CD8-positive, alpha-beta memory T cell (primary cell): ENCODE measurements around the gene DOCK4. TPM values are rescaled to one million over a fixed set of nuclear protein-coding genes. Genes with fewer than 3 reads are reported as not detected.

Source experiments
- CTCF ChIA-PET: fragments of 350-600 bp; sonication (Branson Sonifier 250); formaldehyde crosslinking; loops from one replicate; lab custom pipeline; 2021; ENCODE audit warnings: antibody characterized with exemption; lab: Charles Lee
- POLR2A ChIA-PET: fragments of 350-600 bp; sonication (Branson Sonifier 250); formaldehyde crosslinking; loops from one replicate; lab custom pipeline; 2021; ENCODE audit warnings: antibody characterized with exemption; lab: Charles Lee
- DNase-seq, 5 donors: peaks; one replicate each; pipeline versions ENCODE4 v3.0.0 to v3.0.0-alpha.2; 2020 to 2022; ENCODE audit warnings: mixed read lengths in 1 of 5
- H3K27ac ChIP-seq: one replicate; pipeline ENCODE4 v1.7.0; 2013; ENCODE audit warnings: low read depth, mild to moderate bottlenecking, low read length, moderate library complexity
- H3K27me3 ChIP-seq: 2 replicates; pipeline ENCODE4 v1.7.0; 2013; ENCODE audit warnings: low read length, mild to moderate bottlenecking; ENCODE audit not compliant: insufficient read depth, poor library complexity, severe bottlenecking
- H3K36me3 ChIP-seq: 2 replicates; pipeline ENCODE4 v1.7.0; 2013; ENCODE audit warnings: mild to moderate bottlenecking, low read length, moderate library complexity; ENCODE audit not compliant: insufficient read depth
- H3K4me1 ChIP-seq: 2 replicates; pipeline ENCODE4 v1.7.0; 2013; ENCODE audit warnings: mild to moderate bottlenecking, low read length, moderate library complexity; ENCODE audit not compliant: insufficient read depth
- H3K4me3 ChIP-seq: 2 replicates; pipeline ENCODE4 v1.7.0; 2013; ENCODE audit warnings: mild to moderate bottlenecking, low read length
- H3K9me3 ChIP-seq: 2 replicates; pipeline ENCODE4 v1.7.0; 2013; ENCODE audit warnings: mild to moderate bottlenecking, low read length
- H3K27ac Mint-ChIP-seq, 8 donors: one replicate each; pipeline ENCODE4 v1.8.0; 2020 to 2021; ENCODE audit warnings: mixed read lengths in 8 of 8, mild to moderate bottlenecking in 6 of 8, inconsistent platforms in 3 of 8, moderate library complexity in 3 of 8
- H3K27me3 Mint-ChIP-seq, 2 donors: one replicate each; pipeline ENCODE4 v1.8.0; 2020 to 2021; ENCODE audit warnings: mixed read lengths in 2 of 2, mild to moderate bottlenecking in 1 of 2, moderate library complexity in 1 of 2
- H3K36me3 Mint-ChIP-seq, 3 donors: one replicate each; pipeline ENCODE4 v1.8.0; 2020 to 2021; ENCODE audit warnings: mixed read lengths in 3 of 3, inconsistent platforms in 1 of 3, mild to moderate bottlenecking in 1 of 3
- H3K4me1 Mint-ChIP-seq, 3 donors: one replicate each; pipeline ENCODE4 v1.8.0; 2020 to 2021; ENCODE audit warnings: mixed read lengths in 3 of 3, inconsistent platforms in 1 of 3, mild to moderate bottlenecking in 1 of 3
- H3K4me3 Mint-ChIP-seq, 7 donors: one replicate each; pipeline ENCODE4 v1.8.0; 2020 to 2021; ENCODE audit warnings: mixed read lengths in 7 of 7, mild to moderate bottlenecking in 6 of 7, moderate library complexity in 4 of 7, inconsistent platforms in 2 of 7
- H3K9me3 Mint-ChIP-seq, 5 donors: one replicate each; pipeline ENCODE4 v1.8.0; 2020 to 2022; ENCODE audit warnings: mixed read lengths in 5 of 5, mild to moderate bottlenecking in 3 of 5, moderate library complexity in 2 of 5, inconsistent platforms in 1 of 5
- polyA plus RNA-seq: library from polyadenylated mRNA; unstranded; fragments of 300-500 nt; fragmentation: Illumina TruSeq; gene quantifications from one replicate; pipeline ENCODE4 v1.2.3, GENCODE V29; 2021
- total RNA-seq, 2 experiments: library from RNA; stranded (reverse); gene quantifications; one replicate each; pipeline ENCODE4 v1.2.3, GENCODE V29; 2021

DOCK4 gene
- total and polyA plus RNA-seq, 3 experiments from 2014 or later, result 1.2 TPM; not detected in 1

GRCh38 chr7:112137141-112138101, 68.8 kb downstream of the DOCK4 start:
- H3K4me3 Mint-ChIP-seq, result no peak overlapping the region

DNA sequence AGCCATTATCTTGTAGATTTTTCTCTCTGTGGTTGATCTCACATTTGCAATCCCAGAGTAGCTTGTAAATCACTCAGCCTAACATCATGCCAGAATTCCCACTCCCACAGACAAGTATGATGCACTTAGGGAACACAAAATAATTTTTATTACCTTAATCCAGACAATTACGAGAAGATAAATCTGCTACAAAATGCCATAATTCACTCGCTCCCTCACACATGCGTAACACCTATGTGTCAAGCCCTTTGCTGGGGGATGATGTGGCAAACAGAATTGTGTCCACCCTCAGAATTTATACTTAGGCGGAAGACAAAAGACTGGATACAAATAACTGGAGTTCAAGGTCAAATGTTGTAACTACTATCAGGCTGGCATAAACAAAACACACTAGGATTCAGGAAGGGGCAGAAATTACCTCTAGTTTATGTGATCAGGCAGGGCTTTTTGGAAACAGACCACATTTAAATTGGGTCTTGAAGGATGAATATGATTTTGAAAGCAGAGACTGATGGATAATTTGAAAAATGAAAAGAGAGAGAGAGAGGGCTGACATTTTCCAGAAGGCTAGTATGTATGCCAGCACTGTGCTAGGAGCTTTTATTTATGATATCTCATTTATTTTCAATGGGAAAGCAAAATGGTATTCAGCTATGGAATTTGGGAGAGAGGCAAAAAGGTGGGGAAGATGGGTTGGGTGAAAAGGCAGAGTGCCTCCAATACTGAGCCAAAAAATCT, 69.8 kb downstream of the DOCK4 start:
- Histone ChIP-seq H3K9me3 (no peaks in the 10 kb centered on the region), H3K27me3 (no peaks in the 10 kb centered on the region), H3K36me3 (no peaks in the 10 kb centered on the region), H3K4me3 (no peak overlapping the region), H3K27ac (no peak overlapping the region), H3K4me1 (no peaks in the 10 kb centered on the region)
- ChIA-PET CTCF (interaction anchor here (1.1 kb wide), 1 partner anchor 10 kb away, joined by 3 read pairs; no protein-coding TSS in a partner anchor), POLR2A (no interaction called here)
- DNase-seq, result no peak
- Mint-ChIP-seq H3K4me3 (no peak overlapping the region), H3K4me1 (no peaks in the 10 kb centered on the region), H3K9me3 (no peaks in the 10 kb centered on the region), H3K27ac (no peak overlapping the region), H3K27me3 (peaks cover 3% of the 10 kb centered on the region in 2 donors), H3K36me3 (no peaks in the 10 kb centered on the region)

More at GRCh38 chr7:112137141-112138101, 68.8 kb downstream of the DOCK4 start:
- H3K27me3 Mint-ChIP-seq, result peaks cover 3% of the 10 kb centered on the region in 2 donors
- Histone ChIP-seq H3K27me3 (no peaks in the 10 kb centered on the region), H3K4me1 (no peaks in the 10 kb centered on the region), H3K9me3 (no peaks in the 10 kb centered on the region), H3K4me3 (no peak overlapping the region), H3K27ac (no peak overlapping the region), H3K36me3 (no peaks in the 10 kb centered on the region)
- no peaks in the 10 kb centered on the region for H3K36me3 Mint-ChIP-seq
- H3K27ac Mint-ChIP-seq, result no peak overlapping the region
- no peak for DNase-seq
- CTCF ChIA-PET, result no interaction called here
- no peaks in the 10 kb centered on the region for H3K9me3 Mint-ChIP-seq
- POLR2A ChIA-PET, result no interaction called here
- no peaks in the 10 kb centered on the region for H3K4me1 Mint-ChIP-seq

DNA sequence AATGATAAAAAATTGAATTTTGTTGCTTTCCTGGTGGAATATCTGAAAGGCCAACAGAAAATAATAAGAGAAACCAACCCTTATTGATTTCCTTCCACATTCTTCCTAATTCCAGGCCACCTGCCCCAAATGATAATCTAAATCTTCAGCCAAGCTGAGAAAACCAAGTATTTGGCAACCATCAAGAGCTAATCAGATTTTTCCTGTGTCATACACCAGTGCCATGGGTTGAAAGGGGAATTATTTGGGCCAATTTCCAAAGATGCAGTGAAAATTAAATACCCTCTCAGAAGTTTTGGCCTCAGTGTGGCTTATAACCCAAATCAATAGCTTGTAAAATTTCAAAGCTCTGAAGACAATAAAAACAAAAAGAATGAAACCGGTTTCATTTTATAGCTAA, 70.4 kb downstream of the DOCK4 start:
- no peak for DNase-seq
- Histone ChIP-seq H3K27me3 (no peaks in the 10 kb centered on the region), H3K4me3 (no peak overlapping the region), H3K27ac (no peak overlapping the region), H3K4me1 (no peaks in the 10 kb centered on the region), H3K36me3 (no peaks in the 10 kb centered on the region), H3K9me3 (no peaks in the 10 kb centered on the region)
- Mint-ChIP-seq H3K4me3 (no peak overlapping the region), H3K4me1 (no peaks in the 10 kb centered on the region), H3K9me3 (no peaks in the 10 kb centered on the region), H3K27me3 (peaks cover 3 to 5% of the 10 kb centered on the region in 2 donors), H3K27ac (no peak overlapping the region), H3K36me3 (no peaks in the 10 kb centered on the region)
- ChIA-PET CTCF (interaction anchor here (1.1 kb wide), 1 partner anchor 10 kb away, joined by 3 read pairs; no protein-coding TSS in a partner anchor), POLR2A (no interaction called here)

- Mint-ChIP-seq H3K27ac (no peak overlapping the region), H3K36me3 (no peaks in the 10 kb centered on the region), H3K4me1 (no peaks in the 10 kb centered on the region), H3K4me3 (no peak overlapping the region), H3K27me3 (peaks cover 5 to 9% of the 10 kb centered on the region in 2 donors), H3K9me3 (peaks cover 0 to 3% (median 0%) of the 10 kb centered on the region in 5 donors)
- no peaks in the 10 kb centered on the region for H3K9me3 ChIP-seq
- ChIA-PET POLR2A (no interaction called here), CTCF (no interaction called here)
- no peaks in the 10 kb centered on the region for H3K4me1 ChIP-seq
- H3K36me3 ChIP-seq, result no peaks in the 10 kb centered on the region
- H3K4me3 ChIP-seq, result no peak overlapping the region
- peaks cover 3% of the 10 kb centered on the region for H3K27me3 ChIP-seq
- DNase-seq, result no peak
- H3K27ac ChIP-seq, result no peak overlapping the region
These were observed 72.2 kb downstream of the DOCK4 start for GRCh38 chr7:112134039-112134438.

GRCh38 chr7:112133328-112133727, 72.9 kb downstream of the DOCK4 start:
- H3K27me3 Mint-ChIP-seq, result peaks cover 5 to 13% of the 10 kb centered on the region in 2 donors
- Histone ChIP-seq H3K9me3 (no peaks in the 10 kb centered on the region), H3K27me3 (peaks cover 3% of the 10 kb centered on the region), H3K4me3 (no peak overlapping the region), H3K36me3 (no peaks in the 10 kb centered on the region), H3K4me1 (no peaks in the 10 kb centered on the region), H3K27ac (no peak overlapping the region)
- ChIA-PET POLR2A (no interaction called here), CTCF (no interaction called here)
- peaks cover 0 to 3% (median 0%) of the 10 kb centered on the region in 5 donors for H3K9me3 Mint-ChIP-seq
- H3K4me3 Mint-ChIP-seq, result no peak overlapping the region
- H3K4me1 Mint-ChIP-seq, result no peaks in the 10 kb centered on the region
- H3K36me3 Mint-ChIP-seq, result no peaks in the 10 kb centered on the region
- no peak overlapping the region for H3K27ac Mint-ChIP-seq
- DNase-seq, result no peak

DNA sequence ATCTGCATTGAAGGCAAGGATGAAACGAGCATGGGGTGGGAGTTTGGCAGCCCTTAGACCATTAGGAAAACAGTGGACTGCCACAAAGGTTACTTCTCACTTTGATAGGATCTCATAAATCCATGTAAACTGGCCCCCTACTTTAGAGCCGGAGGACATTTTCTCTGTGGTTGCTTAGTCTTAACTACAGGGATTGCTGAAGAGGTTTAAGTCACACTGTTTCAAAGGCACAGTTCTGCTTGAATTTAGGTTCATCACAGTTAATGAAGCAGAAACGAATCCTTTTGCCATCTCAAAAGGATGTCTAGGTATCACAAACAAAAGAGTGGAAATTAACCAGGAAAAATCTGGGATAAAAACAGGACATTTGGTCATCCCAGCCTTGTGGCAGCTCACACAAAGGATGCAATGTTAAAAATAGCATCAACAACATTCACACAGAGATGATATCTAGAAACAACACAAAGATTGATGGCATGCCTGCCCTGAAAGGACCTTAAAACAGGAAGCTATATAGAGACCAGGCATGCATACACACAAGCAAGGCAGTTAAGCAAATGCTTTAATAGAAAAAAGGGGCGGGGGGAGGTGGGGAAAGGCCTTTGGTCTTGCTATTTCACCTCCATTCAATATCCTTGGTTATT, 74.0 kb downstream of the DOCK4 start:
- H3K36me3 Mint-ChIP-seq, result no peaks in the 10 kb centered on the region
- H3K4me3 Mint-ChIP-seq, result no peak overlapping the region
- no peaks in the 10 kb centered on the region for H3K9me3 ChIP-seq
- H3K27me3 Mint-ChIP-seq, result peaks cover 5 to 13% of the 10 kb centered on the region in 2 donors
- no peak overlapping the region for H3K4me3 ChIP-seq
- no peaks in the 10 kb centered on the region for H3K4me1 Mint-ChIP-seq
- DNase-seq, result no peak
- H3K27ac ChIP-seq, result no peak overlapping the region
- no peaks in the 10 kb centered on the region for H3K4me1 ChIP-seq
- no peak overlapping the region for H3K27ac Mint-ChIP-seq
- ChIA-PET CTCF (interaction anchor here (1.4 kb wide), 1 partner anchor 30 kb away, joined by 3 read pairs; no protein-coding TSS in a partner anchor), POLR2A (no interaction called here)
- peaks cover 3% of the 10 kb centered on the region for H3K27me3 ChIP-seq
- peaks cover 0 to 3% (median 0%) of the 10 kb centered on the region in 5 donors for H3K9me3 Mint-ChIP-seq
- no peaks in the 10 kb centered on the region for H3K36me3 ChIP-seq

DNA sequence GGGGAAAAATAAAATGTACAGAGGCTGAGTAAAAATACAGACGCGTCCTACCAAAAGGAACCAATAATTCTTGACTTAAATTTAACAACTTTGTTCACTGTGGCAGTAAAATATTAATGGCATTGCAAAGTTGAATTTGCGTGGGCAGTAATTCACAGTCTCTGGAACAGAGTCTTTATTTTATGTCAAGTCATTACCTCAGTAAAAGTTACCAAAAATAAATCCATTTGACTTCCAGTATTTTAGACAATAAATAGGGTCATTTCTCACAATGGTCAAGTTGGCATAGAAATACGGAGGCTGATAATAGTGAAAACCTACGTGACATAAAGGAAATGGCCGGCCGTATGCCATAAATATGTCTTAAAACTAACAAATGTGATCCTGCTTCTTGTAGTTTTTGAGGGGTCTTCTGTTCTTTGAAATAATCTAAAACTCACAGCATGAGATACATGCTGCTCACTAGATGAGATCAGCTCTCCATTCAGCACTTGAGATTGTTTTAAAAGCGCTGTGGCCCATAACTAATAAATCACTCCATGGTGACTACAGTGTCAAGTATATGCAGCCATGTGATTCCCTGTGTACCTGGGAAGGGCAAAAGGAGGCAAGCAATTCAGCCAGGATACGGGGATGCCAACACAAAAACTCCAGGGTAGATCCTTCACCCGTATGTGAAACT, 75.3 kb downstream of the DOCK4 start:
- Mint-ChIP-seq H3K27me3 (peaks cover 5 to 13% of the 10 kb centered on the region in 2 donors), H3K36me3 (peaks cover 0 to 2% (median 0%) of the 10 kb centered on the region in 3 donors), H3K9me3 (peaks cover 0 to 3% (median 0%) of the 10 kb centered on the region in 5 donors), H3K4me3 (no peak overlapping the region), H3K4me1 (no peaks in the 10 kb centered on the region), H3K27ac (no peak overlapping the region)
- no peaks in the 10 kb centered on the region for H3K36me3 ChIP-seq
- H3K27ac ChIP-seq, result no peak overlapping the region
- CTCF ChIA-PET, result interaction anchor here (1.4 kb wide), 1 partner anchor 29 kb away, joined by 3 read pairs; no protein-coding TSS in a partner anchor
- DNase-seq, result no peak
- POLR2A ChIA-PET, result no interaction called here
- H3K9me3 ChIP-seq, result no peaks in the 10 kb centered on the region
- H3K4me1 ChIP-seq, result no peaks in the 10 kb centered on the region
- H3K4me3 ChIP-seq, result no peak overlapping the region
- H3K27me3 ChIP-seq, result peaks cover 3% of the 10 kb centered on the region
